ENCODE data around the gene NIPAL1.

DNA sequence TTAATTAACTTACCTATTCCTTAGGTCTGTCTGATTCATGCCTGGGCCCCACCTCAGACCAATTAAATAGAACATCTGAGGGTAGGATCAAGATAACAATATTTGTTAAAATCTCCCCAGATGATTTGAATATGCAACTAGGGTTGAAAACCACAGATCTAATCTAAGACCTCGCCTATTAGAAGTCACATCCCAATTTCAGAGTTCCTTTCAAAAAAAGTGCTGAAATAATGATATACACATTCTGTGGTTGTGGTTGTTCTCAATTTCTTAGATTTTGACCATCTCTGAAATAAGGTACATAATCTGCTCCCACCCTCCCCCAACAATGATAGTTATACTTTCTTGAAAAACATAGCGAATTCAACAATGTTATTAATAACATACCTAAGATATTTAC is 27.7 kb downstream of the NIPAL1 start:
- TF ChIP-seq, protein P1, sequence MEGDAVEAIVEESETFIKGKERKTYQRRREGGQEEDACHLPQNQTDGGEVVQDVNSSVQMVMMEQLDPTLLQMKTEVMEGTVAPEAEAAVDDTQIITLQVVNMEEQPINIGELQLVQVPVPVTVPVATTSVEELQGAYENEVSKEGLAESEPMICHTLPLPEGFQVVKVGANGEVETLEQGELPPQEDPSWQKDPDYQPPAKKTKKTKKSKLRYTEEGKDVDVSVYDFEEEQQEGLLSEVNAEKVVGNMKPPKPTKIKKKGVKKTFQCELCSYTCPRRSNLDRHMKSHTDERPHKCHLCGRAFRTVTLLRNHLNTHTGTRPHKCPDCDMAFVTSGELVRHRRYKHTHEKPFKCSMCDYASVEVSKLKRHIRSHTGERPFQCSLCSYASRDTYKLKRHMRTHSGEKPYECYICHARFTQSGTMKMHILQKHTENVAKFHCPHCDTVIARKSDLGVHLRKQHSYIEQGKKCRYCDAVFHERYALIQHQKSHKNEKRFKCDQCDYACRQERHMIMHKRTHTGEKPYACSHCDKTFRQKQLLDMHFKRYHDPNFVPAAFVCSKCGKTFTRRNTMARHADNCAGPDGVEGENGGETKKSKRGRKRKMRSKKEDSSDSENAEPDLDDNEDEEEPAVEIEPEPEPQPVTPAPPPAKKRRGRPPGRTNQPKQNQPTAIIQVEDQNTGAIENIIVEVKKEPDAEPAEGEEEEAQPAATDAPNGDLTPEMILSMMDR (IDR thresholded peaks at IDR 0.05) = no peak
- TF ChIP-seq, protein P2, sequence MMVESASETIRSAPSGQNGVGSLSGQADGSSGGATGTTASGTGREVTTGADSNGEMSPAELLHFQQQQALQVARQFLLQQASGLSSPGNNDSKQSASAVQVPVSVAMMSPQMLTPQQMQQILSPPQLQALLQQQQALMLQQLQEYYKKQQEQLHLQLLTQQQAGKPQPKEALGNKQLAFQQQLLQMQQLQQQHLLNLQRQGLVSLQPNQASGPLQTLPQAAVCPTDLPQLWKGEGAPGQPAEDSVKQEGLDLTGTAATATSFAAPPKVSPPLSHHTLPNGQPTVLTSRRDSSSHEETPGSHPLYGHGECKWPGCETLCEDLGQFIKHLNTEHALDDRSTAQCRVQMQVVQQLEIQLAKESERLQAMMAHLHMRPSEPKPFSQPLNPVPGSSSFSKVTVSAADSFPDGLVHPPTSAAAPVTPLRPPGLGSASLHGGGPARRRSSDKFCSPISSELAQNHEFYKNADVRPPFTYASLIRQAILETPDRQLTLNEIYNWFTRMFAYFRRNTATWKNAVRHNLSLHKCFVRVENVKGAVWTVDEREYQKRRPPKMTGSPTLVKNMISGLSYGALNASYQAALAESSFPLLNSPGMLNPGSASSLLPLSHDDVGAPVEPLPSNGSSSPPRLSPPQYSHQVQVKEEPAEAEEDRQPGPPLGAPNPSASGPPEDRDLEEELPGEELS (CRISPR knock-in tag; IDR thresholded peaks at IDR 0.05) = no peak
- TF ChIP-seq SMAD3 (CRISPR knock-in tag; IDR thresholded peaks at IDR 0.05; ENCODE audit: borderline replicate concordance) (no peak), HMGA2 (CRISPR knock-in tag; IDR thresholded peaks at IDR 0.05) (no peak)
